Measurements from ENCODE around the gene UBE2G1.

GRCh38 chr17:4247361-4247970, 119.0 kb downstream of the UBE2G1 start:
- TF ChIP-seq SP1 (IDR thresholded peaks at IDR 0.05) (no peak), TAF1 (conservative IDR thresholded peaks at IDR 0.05) (no peak), CTCF (IDR thresholded peaks at IDR 0.05; ENCODE audit: low read depth, low read length, missing input control) (no peak), ATF3 (IDR thresholded peaks at IDR 0.05) (no peak), YY1 (IDR thresholded peaks at IDR 0.05) (no peak)

Measured in liver (tissue), 3 donors.